Stimulated activated CD8-positive, alpha-beta memory T cell treated with anti-CD3 and anti-CD28 coated beads, Interleukin-4, amount 100 ng/mL, for 24 hours (primary cell): ENCODE measurements around the gene SNX27.
"Not testable (repeated sequence)": the region's sequence is repeated elsewhere in the genome, so short reads cannot be mapped to it uniquely, and the experiment has no call there.

Experiments
- DNase-seq: peaks from one replicate; pipeline ENCODE4 v3.0.0-alpha.2; 2020; ENCODE audit warnings: low read depth

The SNX27 gene

GRCh38 chr1:151641229-151641628 is 29.4 kb downstream of the SNX27 start:
- no peak for DNase-seq

- not testable (repeated sequence) for DNase-seq
These were observed 31.2 kb downstream of the SNX27 start for GRCh38 chr1:151643085-151643484.

GRCh38 chr1:151644001-151644400 is 32.2 kb downstream of the SNX27 start:
- no peak for DNase-seq

GRCh38 chr1:151653397-151653796 is 41.5 kb downstream of the SNX27 start:
- DNase-seq: no peak

- DNase-seq: no peak
These were observed 43.5 kb downstream of the SNX27 start for GRCh38 chr1:151655371-151655770.

GRCh38 chr1:151661751-151662150 is 49.9 kb downstream of the SNX27 start:
- no peak for DNase-seq

GRCh38 chr1:151668090-151668489 is 56.2 kb downstream of the SNX27 start:
- no peak for DNase-seq

- DNase-seq: not testable (repeated sequence)
These were observed 58.3 kb downstream of the SNX27 start for GRCh38 chr1:151670036-151670675.

- DNase-seq: no peak
These were observed 61.6 kb downstream of the SNX27 start for GRCh38 chr1:151673407-151673806.

GRCh38 chr1:151680391-151680790 is 68.5 kb downstream of the SNX27 start:
- DNase-seq: no peak

GRCh38 chr1:151680826-151681225 is 69.0 kb downstream of the SNX27 start:
- no peak for DNase-seq

GRCh38 chr1:151681923-151682322 is 70.1 kb downstream of the SNX27 start:
- DNase-seq: no peak

- not testable (repeated sequence) for DNase-seq
These were observed 71.1 kb downstream of the SNX27 start for GRCh38 chr1:151682901-151683300.

- no peak for DNase-seq
These were observed 72.3 kb downstream of the SNX27 start for GRCh38 chr1:151684128-151684527.

- DNase-seq: no peak
These were observed 74.7 kb downstream of the SNX27 start for GRCh38 chr1:151686561-151686960.

GRCh38 chr1:151689494-151689893 is 77.6 kb downstream of the SNX27 start:
- no peak for DNase-seq

- DNase-seq: no peak
These were observed 80.4 kb downstream of the SNX27 start for GRCh38 chr1:151692226-151692625.

GRCh38 chr1:151693057-151693651 is 81.3 kb downstream of the SNX27 start:
- no peak for DNase-seq

- DNase-seq: no peak
These were observed 89.7 kb downstream of the SNX27 start for GRCh38 chr1:151701515-151701914.

- DNase-seq: no peak
These were observed 91.1 kb downstream of the SNX27 start for GRCh38 chr1:151702936-151703335.

- no peak for DNase-seq
These were observed 92.0 kb downstream of the SNX27 start for GRCh38 chr1:151703813-151704212.

- DNase-seq: no peak
These were observed 92.4 kb downstream of the SNX27 start for GRCh38 chr1:151704246-151704645.

GRCh38 chr1:151705146-151705545 is 93.3 kb downstream of the SNX27 start:
- DNase-seq: no peak
